CD4-positive, alpha-beta T cell treated with Interleukin-1 beta for 1 hour (primary cell): ENCODE measurements around the gene MAN1A1.
A peak's percentile ranks its signal among the peaks of the same experiment; 100 is the strongest.
"Not testable (repeated sequence)": the region's sequence is repeated elsewhere in the genome, so short reads cannot be mapped to it uniquely, and the experiment has no call there.

ENCODE experiments used
- DNase-seq, 2 donors: peaks; one replicate each; pipeline ENCODE4 v3.0.0-alpha.2; 2020 to 2022

The MAN1A1 gene

GRCh38 chr6:119349361-119350201 lies at the start of gene MAN1A1:
TSS of gene MAN1A1 (minus strand) at chr6:119349761. CDS start at chr6:119349065, 696 bp downstream.
- peak; percentile 91 for DNase-seq

- no peak for DNase-seq
These were observed 45.6 kb upstream of the MAN1A1 start for GRCh38 chr6:119395192-119395591.

GRCh38 chr6:119390247-119390793 lies 40.8 kb upstream of the MAN1A1 start:
- no peak for DNase-seq

GRCh38 chr6:119385994-119386393 lies 36.4 kb upstream of the MAN1A1 start:
- DNase-seq = no peak

- no peak for DNase-seq
These were observed 34.9 kb upstream of the MAN1A1 start for GRCh38 chr6:119384444-119384843.

- DNase-seq = no peak
These were observed 30.2 kb upstream of the MAN1A1 start for GRCh38 chr6:119379809-119380208.

- DNase-seq = not testable (repeated sequence)
These were observed 27.5 kb upstream of the MAN1A1 start for GRCh38 chr6:119377043-119377442.

GRCh38 chr6:119370080-119370479 lies 20.5 kb upstream of the MAN1A1 start:
- DNase-seq = no peak

GRCh38 chr6:119368921-119369320 lies 19.4 kb upstream of the MAN1A1 start:
- DNase-seq = no peak

GRCh38 chr6:119361209-119361608 lies 11.6 kb upstream of the MAN1A1 start:
- DNase-seq = no peak

- no peak for DNase-seq
These were observed 10.8 kb upstream of the MAN1A1 start for GRCh38 chr6:119360262-119360915.

GRCh38 chr6:119355890-119356289 lies 6.3 kb upstream of the MAN1A1 start:
- DNase-seq = no peak

GRCh38 chr6:119355157-119355556 lies 5.6 kb upstream of the MAN1A1 start:
- DNase-seq = no peak

GRCh38 chr6:119353696-119354095 lies 4.1 kb upstream of the MAN1A1 start:
- DNase-seq = no peak

- no peak for DNase-seq
These were observed 2.4 kb upstream of the MAN1A1 start for GRCh38 chr6:119352001-119352400.

GRCh38 chr6:119350952-119351372 lies 1.4 kb upstream of the MAN1A1 start:
- DNase-seq = peak in 1 of 2 donors; percentile 33

GRCh38 chr6:119350202-119350951 lies 816 bp upstream of the MAN1A1 start:
- peak; percentile 26 to 55 for DNase-seq

- DNase-seq = peak; percentile 20 to 25
These were observed 707 bp downstream of the MAN1A1 start for GRCh38 chr6:119348748-119349360.

GRCh38 chr6:119348096-119348747 lies 1.3 kb downstream of the MAN1A1 start:
- peak in 1 of 2 donors; percentile 34 for DNase-seq

- DNase-seq = peak; percentile 33 to 66
These were observed 2.0 kb downstream of the MAN1A1 start for GRCh38 chr6:119347466-119348095.

GRCh38 chr6:119346936-119347335 lies 2.6 kb downstream of the MAN1A1 start:
- DNase-seq = no peak

GRCh38 chr6:119346450-119346849 lies 3.1 kb downstream of the MAN1A1 start:
- no peak for DNase-seq
